Measurements from ENCODE around the gene GPANK1.

DNA sequence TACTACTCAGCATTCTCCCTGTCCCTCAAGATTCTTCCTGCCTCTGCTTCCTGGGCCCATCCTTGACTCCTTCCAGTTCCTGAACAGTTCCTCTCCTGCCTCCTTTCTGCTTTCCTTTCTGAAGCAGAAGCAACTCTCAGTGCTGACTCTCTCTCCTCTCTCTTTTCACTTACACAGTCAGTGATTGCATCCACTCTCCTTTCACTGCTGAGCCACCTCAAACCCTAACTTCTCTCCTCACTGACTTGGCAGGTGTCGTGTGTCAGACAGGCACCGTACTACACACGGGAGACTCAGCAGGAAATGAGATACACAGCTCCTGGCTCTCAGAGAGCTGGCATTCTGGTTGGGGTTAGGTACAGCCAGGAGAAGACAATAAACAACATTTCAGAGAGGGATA lies 32.8 kb upstream of the GPANK1 start:
- TF ChIP-seq, protein P1, sequence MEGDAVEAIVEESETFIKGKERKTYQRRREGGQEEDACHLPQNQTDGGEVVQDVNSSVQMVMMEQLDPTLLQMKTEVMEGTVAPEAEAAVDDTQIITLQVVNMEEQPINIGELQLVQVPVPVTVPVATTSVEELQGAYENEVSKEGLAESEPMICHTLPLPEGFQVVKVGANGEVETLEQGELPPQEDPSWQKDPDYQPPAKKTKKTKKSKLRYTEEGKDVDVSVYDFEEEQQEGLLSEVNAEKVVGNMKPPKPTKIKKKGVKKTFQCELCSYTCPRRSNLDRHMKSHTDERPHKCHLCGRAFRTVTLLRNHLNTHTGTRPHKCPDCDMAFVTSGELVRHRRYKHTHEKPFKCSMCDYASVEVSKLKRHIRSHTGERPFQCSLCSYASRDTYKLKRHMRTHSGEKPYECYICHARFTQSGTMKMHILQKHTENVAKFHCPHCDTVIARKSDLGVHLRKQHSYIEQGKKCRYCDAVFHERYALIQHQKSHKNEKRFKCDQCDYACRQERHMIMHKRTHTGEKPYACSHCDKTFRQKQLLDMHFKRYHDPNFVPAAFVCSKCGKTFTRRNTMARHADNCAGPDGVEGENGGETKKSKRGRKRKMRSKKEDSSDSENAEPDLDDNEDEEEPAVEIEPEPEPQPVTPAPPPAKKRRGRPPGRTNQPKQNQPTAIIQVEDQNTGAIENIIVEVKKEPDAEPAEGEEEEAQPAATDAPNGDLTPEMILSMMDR (IDR thresholded peaks at IDR 0.05): no peak
- TF ChIP-seq EZH2phosphoT487 (IDR thresholded peaks at IDR 0.05): no peak

Data from neural progenitor cell (in vitro differentiated cells).